ENCODE data around the gene RUNX3.

The RUNX3 gene

DNA sequence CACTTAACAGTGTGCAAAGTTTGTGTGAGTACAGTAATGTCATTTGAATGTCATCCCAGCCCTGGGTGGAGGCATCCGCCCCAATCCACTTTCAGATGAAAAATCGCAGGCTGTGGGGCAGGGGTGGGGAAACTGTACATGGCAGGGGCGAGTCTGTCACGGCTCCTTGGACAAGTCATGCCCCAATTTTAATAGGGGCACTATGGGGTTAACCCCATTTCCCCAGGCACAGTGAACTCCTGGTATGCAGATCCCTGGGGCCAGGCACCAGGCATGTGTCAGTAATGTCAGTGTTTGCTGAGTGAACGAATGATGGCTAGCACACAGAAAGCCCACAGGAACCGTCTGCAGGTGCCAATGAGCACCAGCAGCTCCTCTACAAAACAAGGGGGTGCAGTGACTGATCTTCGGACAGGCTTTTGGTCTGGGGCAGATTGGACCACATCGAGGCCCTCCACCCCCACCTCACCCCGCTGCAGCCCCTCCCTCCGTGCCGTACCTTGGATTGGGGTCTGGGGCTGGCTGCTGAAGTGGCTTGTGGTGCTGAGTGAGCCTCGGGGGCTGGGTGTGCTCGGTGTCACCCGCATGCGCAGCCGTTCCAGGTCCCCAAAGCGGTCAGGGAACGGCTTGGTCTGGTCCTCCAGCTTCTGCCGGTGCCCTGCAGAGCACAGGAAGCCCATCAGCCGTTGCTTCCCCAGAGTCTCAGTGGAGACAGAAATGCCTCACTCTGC lies 23.2 kb downstream of the RUNX3 start:
- TF ChIP-seq, protein P1, sequence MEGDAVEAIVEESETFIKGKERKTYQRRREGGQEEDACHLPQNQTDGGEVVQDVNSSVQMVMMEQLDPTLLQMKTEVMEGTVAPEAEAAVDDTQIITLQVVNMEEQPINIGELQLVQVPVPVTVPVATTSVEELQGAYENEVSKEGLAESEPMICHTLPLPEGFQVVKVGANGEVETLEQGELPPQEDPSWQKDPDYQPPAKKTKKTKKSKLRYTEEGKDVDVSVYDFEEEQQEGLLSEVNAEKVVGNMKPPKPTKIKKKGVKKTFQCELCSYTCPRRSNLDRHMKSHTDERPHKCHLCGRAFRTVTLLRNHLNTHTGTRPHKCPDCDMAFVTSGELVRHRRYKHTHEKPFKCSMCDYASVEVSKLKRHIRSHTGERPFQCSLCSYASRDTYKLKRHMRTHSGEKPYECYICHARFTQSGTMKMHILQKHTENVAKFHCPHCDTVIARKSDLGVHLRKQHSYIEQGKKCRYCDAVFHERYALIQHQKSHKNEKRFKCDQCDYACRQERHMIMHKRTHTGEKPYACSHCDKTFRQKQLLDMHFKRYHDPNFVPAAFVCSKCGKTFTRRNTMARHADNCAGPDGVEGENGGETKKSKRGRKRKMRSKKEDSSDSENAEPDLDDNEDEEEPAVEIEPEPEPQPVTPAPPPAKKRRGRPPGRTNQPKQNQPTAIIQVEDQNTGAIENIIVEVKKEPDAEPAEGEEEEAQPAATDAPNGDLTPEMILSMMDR (IDR thresholded peaks at IDR 0.05; ENCODE audit: low read depth, low read length, missing control alignments), result no peak

DNA sequence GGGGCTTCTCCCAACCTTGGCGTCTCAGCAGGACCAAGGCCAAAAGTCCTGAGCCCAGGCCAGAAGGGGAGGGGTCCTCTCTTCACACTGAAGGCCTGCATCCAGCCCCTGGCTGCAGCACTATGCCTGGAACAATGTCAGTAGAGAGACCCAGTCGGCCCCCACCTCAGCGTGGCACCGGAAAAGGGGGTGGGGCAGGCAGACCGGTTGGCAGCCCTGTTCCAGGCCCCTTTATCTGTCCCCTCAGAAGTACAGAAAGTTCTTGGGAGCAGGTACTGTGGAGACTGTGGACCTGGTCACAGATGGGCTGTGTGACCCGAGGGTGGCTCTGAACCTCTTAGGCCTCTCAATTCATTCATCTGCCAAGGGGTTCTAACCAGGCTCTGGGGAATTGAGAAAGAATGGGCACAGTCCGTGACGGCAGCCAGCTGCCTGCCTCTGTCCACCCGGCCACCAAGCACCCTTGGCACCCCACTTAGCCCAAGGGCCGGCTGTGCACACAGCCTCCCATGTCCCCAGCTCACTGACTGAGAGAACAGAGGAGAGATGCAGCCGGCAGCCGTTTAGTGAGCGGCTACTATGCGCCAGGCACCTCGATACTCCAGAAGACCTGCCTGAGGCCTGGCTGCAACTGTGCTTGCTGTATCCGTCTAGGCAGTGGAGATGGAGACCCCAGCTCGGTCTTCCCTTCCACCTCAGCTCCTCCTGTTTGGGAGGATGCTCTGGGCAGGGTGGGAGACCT lies 23.9 kb downstream of the RUNX3 start:
- H3K4me3 ChIP-seq (replicated peaks; ENCODE audit: low read depth, low read length), result no peak overlapping the region
- DNase-seq (ENCODE audit: extremely low read depth, low read depth), result no peak
- TF ChIP-seq, protein P1 (IDR thresholded peaks at IDR 0.05; ENCODE audit: low read depth, low read length, missing control alignments), result no peak

More for the DNA sequence above, 23.2 kb downstream of the RUNX3 start:
- H3K4me3 ChIP-seq (replicated peaks; ENCODE audit: low read depth, low read length), result no peak overlapping the region
- no peak for DNase-seq (ENCODE audit: extremely low read depth, low read depth)

DNA sequence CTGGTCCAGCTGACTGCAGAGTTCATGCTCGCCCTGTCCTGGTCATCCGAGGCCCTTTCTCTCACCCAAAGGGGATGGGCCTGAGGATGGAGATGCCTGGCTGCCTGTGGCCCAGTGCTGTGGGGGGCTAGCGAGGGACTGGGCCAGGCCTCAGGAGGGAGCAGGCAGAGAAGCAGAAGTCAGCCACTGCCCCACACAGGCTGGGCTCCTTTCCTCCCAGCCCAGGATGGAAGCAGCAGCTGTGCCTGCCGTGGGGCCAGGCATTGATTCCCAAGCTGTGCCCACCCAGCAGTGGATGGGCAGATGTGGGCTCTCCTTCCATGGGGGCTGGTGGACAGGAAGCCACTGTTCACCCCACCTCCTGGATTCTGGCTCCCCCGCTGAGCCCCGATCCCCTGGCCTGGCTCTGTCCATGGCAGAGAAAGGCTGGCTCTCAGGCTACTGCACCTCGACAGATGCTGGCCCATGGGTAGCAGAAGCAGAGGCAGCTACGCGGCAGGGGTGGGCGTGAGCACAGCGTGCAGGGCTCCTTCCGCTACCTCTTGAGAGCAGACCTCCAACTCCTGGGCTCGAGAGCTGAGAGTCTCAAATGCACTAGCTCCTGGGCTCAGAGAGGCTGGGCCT lies 24.6 kb downstream of the RUNX3 start:
- no peak for DNase-seq (ENCODE audit: extremely low read depth, low read depth)
- TF ChIP-seq, protein P1 (IDR thresholded peaks at IDR 0.05; ENCODE audit: low read depth, low read length, missing control alignments), result no peak
- H3K4me3 ChIP-seq (replicated peaks; ENCODE audit: low read depth, low read length), result no peak overlapping the region

DNA sequence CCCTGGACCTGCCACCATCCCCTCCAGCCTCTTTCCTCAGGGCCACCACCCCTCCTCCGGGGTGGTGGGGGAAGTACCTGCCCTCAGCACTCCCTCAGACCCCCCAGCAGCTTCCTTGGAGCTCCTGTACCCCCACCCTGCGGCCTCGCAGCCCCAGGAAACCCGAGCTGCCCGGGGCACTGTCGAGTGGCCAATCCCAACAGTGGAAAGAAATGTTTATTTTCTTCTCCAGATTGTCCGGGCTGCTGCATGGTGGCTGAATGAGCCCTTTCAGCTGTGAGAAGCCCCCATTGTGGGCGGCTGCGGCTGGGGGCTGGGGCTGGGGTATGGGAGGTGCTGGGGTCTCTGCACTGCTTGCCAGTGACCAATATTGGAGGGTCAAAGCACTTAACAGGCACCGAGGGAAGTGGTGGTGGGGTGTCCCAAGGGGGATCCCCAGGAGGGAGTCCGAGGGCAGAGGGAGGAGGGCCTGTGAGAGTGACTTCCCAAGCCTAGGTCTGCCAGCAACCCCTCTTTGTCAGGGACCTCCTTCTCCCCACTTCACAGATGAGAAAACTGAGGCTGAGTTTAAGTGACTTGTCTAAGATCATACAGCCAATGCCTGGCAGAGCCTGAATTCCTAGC lies 25.2 kb downstream of the RUNX3 start:
- H3K4me3 ChIP-seq (replicated peaks; ENCODE audit: low read depth, low read length), result no peak overlapping the region
- TF ChIP-seq, protein P1 (IDR thresholded peaks at IDR 0.05; ENCODE audit: low read depth, low read length, missing control alignments), result no peak
- DNase-seq (ENCODE audit: extremely low read depth, low read depth), result no peak

DNA sequence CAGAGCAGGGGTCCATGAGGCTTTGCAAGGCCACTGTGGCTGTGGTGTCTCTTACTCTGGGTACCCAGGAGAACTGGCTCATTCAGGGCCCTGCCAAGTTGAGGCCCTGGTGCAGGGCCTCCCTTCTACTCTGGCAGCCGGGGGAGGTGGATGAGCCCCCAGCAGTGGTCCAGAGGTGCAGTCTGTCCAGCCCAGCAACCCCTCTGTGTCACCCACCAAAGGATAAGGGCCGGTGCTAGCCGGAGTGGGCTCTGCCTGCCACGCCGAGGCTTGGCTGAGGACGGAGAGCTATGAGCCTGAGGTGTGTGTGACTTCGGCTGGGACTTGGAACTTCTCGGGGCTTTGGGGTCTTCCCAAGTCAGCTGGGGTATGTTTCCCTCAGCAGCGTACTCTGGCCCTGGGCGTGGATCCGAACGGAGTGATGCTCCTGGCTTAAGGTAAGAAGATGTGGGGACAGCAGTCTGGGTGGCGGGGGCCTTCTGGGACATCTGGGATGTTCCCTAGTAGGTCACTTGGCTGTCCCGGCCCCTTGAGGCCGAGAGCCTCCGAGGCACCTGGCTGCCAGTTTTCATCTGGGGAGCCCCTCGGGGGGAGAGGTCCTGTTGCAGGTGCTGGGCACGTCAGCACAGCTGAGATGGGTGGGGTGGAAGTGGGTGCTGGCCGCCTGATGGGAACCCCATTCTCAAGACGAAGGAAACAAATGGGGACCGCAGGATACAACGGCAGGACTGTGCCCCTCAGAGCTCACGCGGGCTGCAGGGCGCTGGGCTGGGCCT lies 25.9 kb downstream of the RUNX3 start:
- no peak overlapping the region for H3K4me3 ChIP-seq (replicated peaks; ENCODE audit: low read depth, low read length)
- TF ChIP-seq, protein P1 (IDR thresholded peaks at IDR 0.05; ENCODE audit: low read depth, low read length, missing control alignments), result no peak
- no peak for DNase-seq (ENCODE audit: extremely low read depth, low read depth)

DNA sequence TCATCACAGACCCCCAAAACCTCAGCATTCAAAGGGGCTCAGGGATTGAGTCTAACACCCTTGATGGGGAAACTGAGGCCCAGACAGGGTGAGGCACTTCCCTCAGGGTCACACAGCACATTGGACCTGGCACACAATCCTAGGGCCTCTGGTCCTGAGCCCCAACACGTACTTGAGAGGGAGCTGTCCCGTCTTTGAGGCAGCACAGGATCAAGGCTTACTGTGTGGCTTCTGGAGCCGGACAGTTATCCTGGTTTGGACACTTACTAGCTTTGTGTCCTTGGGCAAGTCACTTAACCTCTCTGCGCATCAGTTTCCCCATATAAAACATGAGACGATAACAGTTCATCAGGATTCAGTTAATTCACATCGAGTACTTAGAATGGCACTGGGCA lies 26.5 kb downstream of the RUNX3 start:
- DNase-seq (ENCODE audit: extremely low read depth, low read depth), result no peak
- H3K4me3 ChIP-seq (replicated peaks; ENCODE audit: low read depth, low read length), result no peak overlapping the region
- TF ChIP-seq, protein P1 (IDR thresholded peaks at IDR 0.05; ENCODE audit: low read depth, low read length, missing control alignments), result no peak
